ENCODE data around the gene KDM2A.

DNA sequence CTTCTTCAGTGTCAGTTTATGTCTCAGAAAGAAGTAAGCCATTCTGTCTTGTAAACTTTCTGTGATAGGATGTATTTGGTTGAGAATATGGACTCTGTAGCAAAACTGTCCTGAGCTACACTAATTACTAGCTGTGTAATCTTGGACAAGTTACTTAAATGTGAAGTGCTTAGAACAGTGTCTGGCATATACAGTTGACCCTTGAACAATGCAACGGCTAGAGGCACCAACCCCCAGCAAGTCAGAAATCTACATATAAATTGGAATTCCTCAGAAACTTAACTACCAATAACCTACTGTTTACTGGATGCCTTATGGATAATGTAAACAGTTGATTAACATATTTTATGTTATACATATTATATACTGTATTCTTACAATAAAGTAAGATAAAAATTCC lies 78.5 kb downstream of the KDM2A start:
- TF ChIP-seq CTCF (IDR thresholded peaks at IDR 0.05 in 4 of 5, conservative IDR thresholded peaks at IDR 0.05 in 1 of 5) (no peak), POLR2A (IDR thresholded peaks at IDR 0.05) (no peak)

Data from gastrocnemius medialis (tissue), 4 donors.